Measurements from ENCODE around the gene KRT71.
"Not testable (repeated sequence)": the region's sequence is repeated elsewhere in the genome, so short reads cannot be mapped to it uniquely, and the experiment has no call there.

Gene KRT71

GRCh38 chr12:52552681-52553195, at the start of gene KRT71:
Gene KRT71 (minus strand): TSS chr12:52553145. CDS start chr12:52553077, 68 bp downstream.
- Mint-ChIP-seq H3K36me3 (no peaks in the 10 kb centered on the region), H3K4me1 (no peaks in the 10 kb centered on the region), H3K4me3 (no peak within 1 kb of the TSS), H3K27me3 (peaks cover 9 to 22% of the 10 kb centered on the region in 2 donors), H3K9me3 (no peaks in the 10 kb centered on the region), H3K27ac (no peak within 1 kb of the TSS)
- ATAC-seq (replicated peaks) (no peak), DNase-seq (no peak)

GRCh38 chr12:52602552-52602951, 49.6 kb upstream of the KRT71 start:
- H3K27ac Mint-ChIP-seq, result no peak overlapping the region
- H3K4me1 Mint-ChIP-seq, result no peaks in the 10 kb centered on the region
- H3K4me3 Mint-ChIP-seq, result no peak overlapping the region
- H3K27me3 Mint-ChIP-seq, result peaks cover 43 to 46% of the 10 kb centered on the region in 2 donors
- ATAC-seq (replicated peaks) (no peak), DNase-seq (no peak)
- no peaks in the 10 kb centered on the region for H3K36me3 Mint-ChIP-seq
- no peaks in the 10 kb centered on the region for H3K9me3 Mint-ChIP-seq

- no peak overlapping the region for H3K27ac Mint-ChIP-seq
- H3K27me3 Mint-ChIP-seq, result peaks cover 41% of the 10 kb centered on the region in 2 donors
- ATAC-seq (replicated peaks) (no peak), DNase-seq (no peak)
- H3K9me3 Mint-ChIP-seq, result no peaks in the 10 kb centered on the region
- no peak overlapping the region for H3K4me3 Mint-ChIP-seq
- H3K36me3 Mint-ChIP-seq, result no peaks in the 10 kb centered on the region
- H3K4me1 Mint-ChIP-seq, result no peaks in the 10 kb centered on the region
These were observed 48.7 kb upstream of the KRT71 start for GRCh38 chr12:52601671-52602070.

- Mint-ChIP-seq H3K27me3 (peaks cover 39 to 41% of the 10 kb centered on the region in 2 donors), H3K27ac (no peak within 1 kb of the TSS), H3K9me3 (no peaks in the 10 kb centered on the region), H3K36me3 (no peaks in the 10 kb centered on the region), H3K4me3 (no peak within 1 kb of the TSS), H3K4me1 (no peaks in the 10 kb centered on the region)
- ATAC-seq (replicated peaks) (no peak), DNase-seq (no peak)
These were observed 48.1 kb upstream of the KRT71 start, which contains the start of gene KRT72 for GRCh38 chr12:52600941-52601481. Gene KRT72 (minus strand): TSS chr12:52601463. CDS start chr12:52601452, 11 bp downstream.

- no peak overlapping the region for H3K27ac Mint-ChIP-seq
- no peaks in the 10 kb centered on the region for H3K9me3 Mint-ChIP-seq
- H3K36me3 Mint-ChIP-seq, result no peaks in the 10 kb centered on the region
- no peak for DNase-seq
- no peaks in the 10 kb centered on the region for H3K4me1 Mint-ChIP-seq
- peaks cover 34 to 41% of the 10 kb centered on the region in 2 donors for H3K27me3 Mint-ChIP-seq
- ATAC-seq (replicated peaks), result no peak
- no peak overlapping the region for H3K4me3 Mint-ChIP-seq
These were observed 47.5 kb upstream of the KRT71 start for GRCh38 chr12:52600475-52600874.

GRCh38 chr12:52600071-52600470, 47.1 kb upstream of the KRT71 start:
- Mint-ChIP-seq H3K27ac (no peak overlapping the region), H3K4me1 (no peaks in the 10 kb centered on the region), H3K27me3 (peaks cover 34 to 41% of the 10 kb centered on the region in 2 donors), H3K9me3 (no peaks in the 10 kb centered on the region), H3K4me3 (no peak overlapping the region), H3K36me3 (no peaks in the 10 kb centered on the region)
- ATAC-seq (replicated peaks), result no peak
- DNase-seq, result no peak

- H3K4me3 Mint-ChIP-seq, result no peak overlapping the region
- ATAC-seq (replicated peaks), result no peak
- DNase-seq, result no peak
- peaks cover 34 to 41% of the 10 kb centered on the region in 2 donors for H3K27me3 Mint-ChIP-seq
- no peak overlapping the region for H3K27ac Mint-ChIP-seq
- no peaks in the 10 kb centered on the region for H3K4me1 Mint-ChIP-seq
- H3K36me3 Mint-ChIP-seq, result no peaks in the 10 kb centered on the region
- no peaks in the 10 kb centered on the region for H3K9me3 Mint-ChIP-seq
These were observed 46.0 kb upstream of the KRT71 start for GRCh38 chr12:52598966-52599365.

- H3K4me3 Mint-ChIP-seq; H3K27ac Mint-ChIP-seq; ATAC-seq (replicated peaks); H3K9me3 Mint-ChIP-seq; DNase-seq; H3K4me1 Mint-ChIP-seq; H3K36me3 Mint-ChIP-seq: not testable (repeated sequence)
- peaks cover 26 to 33% of the 10 kb centered on the region in 2 donors for H3K27me3 Mint-ChIP-seq
These were observed 41.3 kb upstream of the KRT71 start for GRCh38 chr12:52594237-52594636.

- no peaks in the 10 kb centered on the region for H3K9me3 Mint-ChIP-seq
- H3K27ac Mint-ChIP-seq, result no peak overlapping the region
- peaks cover 16 to 24% of the 10 kb centered on the region in 2 donors for H3K27me3 Mint-ChIP-seq
- H3K36me3 Mint-ChIP-seq, result no peaks in the 10 kb centered on the region
- ATAC-seq (replicated peaks) (no peak), DNase-seq (no peak)
- H3K4me1 Mint-ChIP-seq, result no peaks in the 10 kb centered on the region
- no peak overlapping the region for H3K4me3 Mint-ChIP-seq
These were observed 38.6 kb upstream of the KRT71 start for GRCh38 chr12:52591521-52591920.

- Mint-ChIP-seq H3K4me3 (no peak overlapping the region), H3K27ac (no peak overlapping the region), H3K36me3 (no peaks in the 10 kb centered on the region), H3K4me1 (no peaks in the 10 kb centered on the region), H3K27me3 (peaks cover 19 to 24% of the 10 kb centered on the region in 2 donors), H3K9me3 (no peaks in the 10 kb centered on the region)
- ATAC-seq (replicated peaks) (peak in 1 of 2 donors; percentile 10), DNase-seq (no peak)
These were observed 37.1 kb upstream of the KRT71 start for GRCh38 chr12:52590021-52590420.

- Mint-ChIP-seq H3K27ac (no peak overlapping the region), H3K9me3 (no peaks in the 10 kb centered on the region), H3K27me3 (peaks cover 14 to 16% of the 10 kb centered on the region in 2 donors), H3K4me1 (no peaks in the 10 kb centered on the region), H3K4me3 (no peak overlapping the region), H3K36me3 (no peaks in the 10 kb centered on the region)
- DNase-seq, result no peak
- no peak for ATAC-seq (replicated peaks)
These were observed 34.6 kb upstream of the KRT71 start for GRCh38 chr12:52587563-52587962.

GRCh38 chr12:52585946-52586345, 33.0 kb upstream of the KRT71 start:
- ATAC-seq (replicated peaks) (no peak), DNase-seq (no peak)
- H3K27ac Mint-ChIP-seq, result no peak overlapping the region
- no peaks in the 10 kb centered on the region for H3K4me1 Mint-ChIP-seq
- no peaks in the 10 kb centered on the region for H3K36me3 Mint-ChIP-seq
- no peak overlapping the region for H3K4me3 Mint-ChIP-seq
- H3K27me3 Mint-ChIP-seq, result peaks cover 15 to 16% of the 10 kb centered on the region in 2 donors
- H3K9me3 Mint-ChIP-seq, result no peaks in the 10 kb centered on the region

GRCh38 chr12:52585066-52585465, 32.1 kb upstream of the KRT71 start:
- no peak overlapping the region for H3K4me3 Mint-ChIP-seq
- DNase-seq (no peak), ATAC-seq (replicated peaks) (no peak)
- H3K9me3 Mint-ChIP-seq, result no peaks in the 10 kb centered on the region
- no peaks in the 10 kb centered on the region for H3K4me1 Mint-ChIP-seq
- no peaks in the 10 kb centered on the region for H3K36me3 Mint-ChIP-seq
- H3K27ac Mint-ChIP-seq, result no peak overlapping the region
- H3K27me3 Mint-ChIP-seq, result peaks cover 16% of the 10 kb centered on the region in 2 donors

- ATAC-seq (replicated peaks) (no peak), DNase-seq (no peak)
- Mint-ChIP-seq H3K27me3 (peaks cover 16% of the 10 kb centered on the region in 2 donors), H3K9me3 (no peaks in the 10 kb centered on the region), H3K27ac (no peak overlapping the region), H3K4me1 (no peaks in the 10 kb centered on the region), H3K36me3 (no peaks in the 10 kb centered on the region), H3K4me3 (no peak overlapping the region)
These were observed 31.3 kb upstream of the KRT71 start for GRCh38 chr12:52584156-52584682.

- Mint-ChIP-seq H3K27ac (no peak overlapping the region), H3K4me3 (no peak overlapping the region), H3K4me1 (no peaks in the 10 kb centered on the region), H3K9me3 (no peaks in the 10 kb centered on the region), H3K36me3 (no peaks in the 10 kb centered on the region), H3K27me3 (peaks cover 16% of the 10 kb centered on the region in 2 donors)
- peak; percentile 79 to 89 for ATAC-seq (replicated peaks)
- peak; percentile 23 for DNase-seq
These were observed 30.1 kb upstream of the KRT71 start for GRCh38 chr12:52582971-52583456.
